Measurements from ENCODE around the gene HMCES. TPM values are rescaled to one million over a fixed set of nuclear protein-coding genes. Genes with fewer than 3 reads are reported as not detected.

The HMCES gene
- polyA plus RNA-seq, 1 of the 3 experiments (the other 2 are of a cell fraction): 32.4 TPM

- Histone ChIP-seq H3K4me1 (ENCODE audit: control insufficient read depth in 1 of 2, insufficient read depth in 2 of 2, low read depth in 1 of 2, low read length in 1 of 2) (peaks cover 0 to 21% of the 10 kb centered on the region in 2 experiments; a peak in 2 of 4 replicates), H3K27ac (ENCODE audit: low read depth in 2 of 2, low read length in 1 of 2) (peak overlapping the region; percentile 66 to 86), H4K20me1 (ENCODE audit: insufficient read depth) (no peaks in the 10 kb centered on the region), H3F3A (replicated peaks; ENCODE audit: insufficient read depth) (no peaks in the 10 kb centered on the region), H3K4me2 (peak overlapping the region; percentile 98), H3K4me3 (ENCODE audit: low read depth in 2 of 2, low read length in 1 of 2) (peak overlapping the region; percentile 89 to 93), H3K9ac (peak overlapping the region; percentile 94), H3K36me3 (replicated peaks in 1 of 2; ENCODE audit: control insufficient read depth in 1 of 2, insufficient read depth in 2 of 2, low read length in 1 of 2) (no peaks in the 10 kb centered on the region), H2AFZ (ENCODE audit: low read depth) (no peak overlapping the region), H3K27me3 (ENCODE audit: insufficient read depth) (no peaks in the 10 kb centered on the region), H3K79me2 (ENCODE audit: insufficient read depth) (peaks cover 30% of the 10 kb centered on the region), H3K9me3 (no peaks in the 10 kb centered on the region), H3K9me2 (no peaks in the 10 kb centered on the region)
- CTCF ChIA-PET: interaction anchor here (0.8 to 2.8 kb wide), 22 partner anchors 11 to 154 kb away, joined by 3 to 13 read pairs (median 4); partner anchors contain the start of gene HMCES
- peak; percentile 53 for DNase-seq
- POLR2A ChIA-PET: interaction anchor here (0.6 to 4.9 kb wide), 16 partner anchors 11 to 152 kb away, joined by 3 to 25 read pairs (median 4); partner anchors contain the start of genes COPG1, EFCAB12, HMCES and IFT122
- WGBS (ENCODE audit: low lambda C conversion rate): under 1% methylated on average over 51 of the region's 80 CpGs
- TF ChIP-seq SMC3 (IDR thresholded peaks at IDR 0.05; ENCODE audit: low read depth, low read length) (no peak), MXI1 (IDR thresholded peaks at IDR 0.05; ENCODE audit: low read depth, low read length) (0 out of 2 replicates have a peak, but pooled peaks have one; percentile 21)
These were observed 36.7 kb downstream of the HMCES start for GRCh38 chr3:129315223-129315997.

GRCh38 chr3:129315998-129316247 lies 37.3 kb downstream of the HMCES start:
- no peaks in the 10 kb centered on the region for H3K27me3 ChIP-seq (ENCODE audit: insufficient read depth)
- H2AFZ ChIP-seq (ENCODE audit: low read depth): peak overlapping the region; percentile 91; the same call in 1 of the 2 replicates
- no peak for DNase-seq
- H3K79me2 ChIP-seq (ENCODE audit: insufficient read depth): peaks cover 30% of the 10 kb centered on the region
- no peaks in the 10 kb centered on the region for H4K20me1 ChIP-seq (ENCODE audit: insufficient read depth)
- no peaks in the 10 kb centered on the region for H3F3A ChIP-seq (replicated peaks; ENCODE audit: insufficient read depth)
- H3K27ac ChIP-seq (ENCODE audit: low read depth in 2 of 2, low read length in 1 of 2): peak overlapping the region; percentile 70 to 86; a peak in 3 of 4 replicates
- no peaks in the 10 kb centered on the region for H3K9me2 ChIP-seq
- TF ChIP-seq MEF2A (IDR thresholded peaks at IDR 0.05; ENCODE audit: borderline replicate concordance, low read depth): no peak
- no peak for TF ChIP-seq MXI1 (IDR thresholded peaks at IDR 0.05; ENCODE audit: low read depth, low read length)
- no peak for TF ChIP-seq USF2 (IDR thresholded peaks at IDR 0.05; ENCODE audit: borderline replicate concordance, low read depth, low read length)
- TF ChIP-seq GABPA (IDR thresholded peaks at IDR 0.05; ENCODE audit: low read depth): no peak
- no peak for TF ChIP-seq PBX3 (IDR thresholded peaks at IDR 0.05)
- no peak for TF ChIP-seq GATA2 (CRISPR knock-in tag; IDR thresholded peaks at IDR 0.05)
- no peak for TF ChIP-seq POLR2AphosphoS5 (IDR thresholded peaks at IDR 0.05; ENCODE audit: low read depth, low read length)
- TF ChIP-seq ZBTB33 (IDR thresholded peaks at IDR 0.05; ENCODE audit: borderline replicate concordance, low read depth): no peak
- no peak for TF ChIP-seq NRF1 (IDR thresholded peaks at IDR 0.05; ENCODE audit: low read depth, low read length)
- TF ChIP-seq TCF12 (IDR thresholded peaks at IDR 0.05): no peak
- peak overlapping the region; percentile 98 for H3K4me2 ChIP-seq
- WGBS (ENCODE audit: low lambda C conversion rate): 5% methylated on average over 15 of the region's 34 CpGs
- no peaks in the 10 kb centered on the region for H3K36me3 ChIP-seq (replicated peaks in 1 of 2; ENCODE audit: control insufficient read depth in 1 of 2, insufficient read depth in 2 of 2, low read length in 1 of 2)
- peaks cover 0 to 21% of the 10 kb centered on the region in 2 experiments; a peak in 2 of 4 replicates for H3K4me1 ChIP-seq (ENCODE audit: control insufficient read depth in 1 of 2, insufficient read depth in 2 of 2, low read depth in 1 of 2, low read length in 1 of 2)
- ChIA-PET POLR2A (interaction anchor here (0.7 to 4.9 kb wide), 17 partner anchors 10 to 153 kb away, joined by 3 to 25 read pairs (median 4); partner anchors contain the start of genes COPG1, EFCAB12, HMCES and IFT122), CTCF (interaction anchor here (0.8 to 2.8 kb wide), 25 partner anchors 11 to 263 kb away, joined by 3 to 13 read pairs (median 4); partner anchors contain the start of genes HMCES, IFT122 and MBD4)
- H3K9me3 ChIP-seq: no peaks in the 10 kb centered on the region
- peak overlapping the region; percentile 94; the same call in 1 of the 2 replicates for H3K9ac ChIP-seq
- peak overlapping the region; percentile 89 to 93 for H3K4me3 ChIP-seq (ENCODE audit: low read depth in 2 of 2, low read length in 1 of 2)
